Lung microvascular endothelial cell (primary cell): ENCODE results near the gene ZMYND10. TPM values are rescaled to one million over a fixed set of nuclear protein-coding genes. Genes with fewer than 3 reads are reported as not detected.

Source experiments
- DNase-seq, 2 donors: peaks; one replicate each; pipeline versions ENCODE4 v3.0.0 to v3.0.0-alpha.2; 2010; ENCODE audit warnings: low read depth in 2 of 2
- total RNA-seq: library from RNA; depleted of rRNA; stranded (reverse); fragments of >200 nt; gene quantifications from 2 replicates; pipeline ENCODE4 v1.2.1, GENCODE V29; 2014

The ZMYND10 gene
- total RNA-seq, 1 donor from 2014 or later = 0.20 TPM

DNA sequence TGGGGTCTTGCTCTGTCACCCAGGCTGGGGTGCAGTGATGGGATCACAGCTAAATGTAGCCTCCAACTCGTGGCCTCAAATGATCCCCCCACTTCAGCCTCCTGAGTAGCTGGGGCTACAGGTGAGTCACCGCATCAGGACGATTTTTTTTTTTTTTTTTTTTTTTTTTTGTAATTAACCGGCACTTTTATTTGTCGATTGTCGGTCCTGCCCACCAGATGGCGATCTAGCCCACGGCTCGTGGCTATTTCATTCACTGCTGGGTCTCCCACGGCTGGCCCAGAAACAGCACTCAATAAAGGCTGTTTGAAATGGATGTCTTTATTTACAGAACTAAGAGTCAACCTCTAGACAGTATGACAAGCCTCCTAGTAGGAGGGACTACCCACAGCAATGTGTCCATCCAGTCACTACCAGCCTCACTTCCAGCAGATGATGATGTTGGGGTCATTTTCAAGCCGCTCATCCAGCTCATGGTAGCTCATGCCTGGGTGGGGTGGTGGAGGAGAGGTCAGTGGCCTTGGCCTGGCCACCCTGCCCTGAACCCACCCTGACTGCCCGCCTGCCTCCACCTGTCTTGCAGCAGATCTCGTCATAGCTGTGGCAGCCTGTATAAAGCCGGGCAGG is 1.8 kb upstream of the ZMYND10 start:
- DNase-seq = peak; percentile 80 to 84

DNA sequence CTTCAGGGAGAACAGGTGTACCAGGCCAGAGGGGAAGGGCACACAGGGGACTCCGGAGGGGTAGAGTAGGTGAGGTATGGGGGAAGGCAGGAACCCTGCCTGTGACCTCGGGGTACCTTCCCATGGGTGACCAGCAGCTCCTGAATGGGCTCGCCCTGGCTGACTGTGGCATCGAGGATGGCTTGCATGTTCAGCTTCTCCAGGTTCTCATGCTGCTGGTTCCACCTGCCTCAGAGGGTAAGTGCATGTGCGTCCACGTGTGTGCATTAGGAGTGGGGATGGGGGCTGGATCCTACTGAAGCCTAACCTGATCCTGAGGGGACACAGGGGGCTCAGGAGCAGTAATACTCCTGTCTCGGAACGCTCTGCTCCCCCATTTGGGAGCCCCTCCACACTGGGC is 524 bp downstream of the ZMYND10 start:
- no peak for DNase-seq

- no peak for DNase-seq
These were observed 2.5 kb downstream of the ZMYND10 start for GRCh38 chr3:50342813-50343633.

- DNase-seq = no peak
These were observed 3.4 kb downstream of the ZMYND10 start for GRCh38 chr3:50341996-50342650.

DNA sequence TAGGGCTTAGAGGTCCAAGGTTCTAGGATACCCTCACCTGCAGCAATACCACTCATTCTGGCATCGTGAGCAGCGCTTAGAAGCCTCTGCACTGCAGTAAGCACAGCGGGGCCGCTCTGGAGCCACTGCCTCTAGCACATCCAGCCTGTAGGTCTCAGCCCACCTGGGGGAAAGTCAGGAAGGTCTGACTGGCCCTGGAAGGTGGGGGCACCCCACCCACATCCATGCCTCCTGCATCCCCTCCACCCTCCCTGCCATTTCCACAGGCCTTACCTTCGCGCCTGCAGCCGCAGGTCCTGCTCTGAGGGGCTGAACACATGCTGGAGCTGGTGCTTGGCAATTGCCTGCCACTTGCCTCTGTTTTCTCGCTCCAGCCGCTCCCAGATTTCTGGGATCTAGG is 4.0 kb downstream of the ZMYND10 start:
- no peak for DNase-seq

GRCh38 chr3:50340448-50341329 is 4.8 kb downstream of the ZMYND10 start, which contains the start of gene RASSF1:
RASSF1 (minus strand) TSS chr3:50340836; CDS start chr3:50340805, 31 bp downstream.
- DNase-seq = peak in 1 of 2 donors; percentile 43

- no peak for DNase-seq
These were observed 5.4 kb downstream of the ZMYND10 start for GRCh38 chr3:50340147-50340447.

DNA sequence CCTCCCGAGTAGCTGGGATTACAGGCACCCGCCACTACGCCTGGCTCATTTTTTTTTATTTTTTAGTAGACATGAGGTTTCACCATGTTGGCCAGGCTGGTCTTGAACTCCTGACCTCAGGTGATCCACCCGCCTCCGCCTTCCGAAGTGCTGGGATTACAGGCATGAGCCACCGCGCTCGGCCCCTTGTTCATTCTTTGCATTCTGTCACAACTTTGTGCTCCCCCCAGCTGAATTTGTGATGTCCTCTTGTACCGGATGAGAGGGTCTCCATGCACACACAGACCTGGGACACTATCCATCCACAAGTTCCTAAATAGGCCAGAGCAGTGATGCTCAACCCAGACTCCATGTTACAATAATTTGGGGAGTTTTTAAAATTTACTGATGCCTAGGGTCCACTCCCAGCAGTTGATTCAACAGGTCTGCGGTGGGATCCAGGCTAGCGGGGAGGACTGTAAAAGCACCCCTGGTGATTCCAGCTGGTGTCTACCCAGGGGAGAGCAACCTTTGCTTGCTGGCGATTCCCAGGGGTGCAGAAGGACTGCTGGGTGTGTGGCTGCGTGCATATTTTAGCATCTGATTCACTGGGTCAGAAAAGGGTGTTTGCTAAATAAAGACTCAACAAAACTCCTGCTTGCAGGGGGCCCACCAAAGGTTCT is 5.9 kb downstream of the ZMYND10 start:
- no peak for DNase-seq

GRCh38 chr3:50338965-50339364 is 6.6 kb downstream of the ZMYND10 start:
- no peak for DNase-seq

DNA sequence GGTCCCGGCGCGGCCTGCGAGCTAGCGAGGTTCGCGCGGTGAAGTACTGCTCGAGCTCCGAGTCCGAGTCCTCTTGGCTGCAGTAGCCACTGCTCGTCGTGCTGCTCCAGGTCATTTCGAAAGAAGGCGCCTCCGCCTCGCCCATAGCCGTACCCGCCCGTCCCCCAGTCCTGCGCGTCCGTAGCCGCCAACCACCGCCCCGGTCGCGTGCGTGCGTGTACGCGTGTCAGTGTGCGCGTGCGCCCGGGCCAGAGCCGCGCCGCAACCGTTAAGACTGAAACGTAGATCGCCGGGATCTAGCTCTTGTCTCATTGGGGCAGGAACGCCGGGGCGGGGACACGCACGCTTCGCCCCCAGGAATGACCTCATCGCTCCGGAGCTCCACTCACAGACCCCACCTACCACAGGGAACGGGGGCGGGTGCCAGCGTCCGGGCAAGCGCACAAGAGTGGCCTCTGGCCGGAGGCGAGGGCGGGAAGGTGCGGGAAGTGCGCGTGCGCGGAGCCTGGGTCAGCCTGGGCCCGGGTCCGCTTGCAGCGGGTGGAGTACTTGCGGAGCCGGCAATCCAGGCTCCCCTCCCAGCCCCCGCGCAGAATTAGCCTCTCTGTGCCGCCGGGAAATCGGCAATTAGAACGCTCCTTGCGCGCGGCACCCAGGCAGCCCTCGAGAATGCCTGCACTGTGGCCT is 8.2 kb downstream of the ZMYND10 start:
- DNase-seq = peak; percentile 100

DNA sequence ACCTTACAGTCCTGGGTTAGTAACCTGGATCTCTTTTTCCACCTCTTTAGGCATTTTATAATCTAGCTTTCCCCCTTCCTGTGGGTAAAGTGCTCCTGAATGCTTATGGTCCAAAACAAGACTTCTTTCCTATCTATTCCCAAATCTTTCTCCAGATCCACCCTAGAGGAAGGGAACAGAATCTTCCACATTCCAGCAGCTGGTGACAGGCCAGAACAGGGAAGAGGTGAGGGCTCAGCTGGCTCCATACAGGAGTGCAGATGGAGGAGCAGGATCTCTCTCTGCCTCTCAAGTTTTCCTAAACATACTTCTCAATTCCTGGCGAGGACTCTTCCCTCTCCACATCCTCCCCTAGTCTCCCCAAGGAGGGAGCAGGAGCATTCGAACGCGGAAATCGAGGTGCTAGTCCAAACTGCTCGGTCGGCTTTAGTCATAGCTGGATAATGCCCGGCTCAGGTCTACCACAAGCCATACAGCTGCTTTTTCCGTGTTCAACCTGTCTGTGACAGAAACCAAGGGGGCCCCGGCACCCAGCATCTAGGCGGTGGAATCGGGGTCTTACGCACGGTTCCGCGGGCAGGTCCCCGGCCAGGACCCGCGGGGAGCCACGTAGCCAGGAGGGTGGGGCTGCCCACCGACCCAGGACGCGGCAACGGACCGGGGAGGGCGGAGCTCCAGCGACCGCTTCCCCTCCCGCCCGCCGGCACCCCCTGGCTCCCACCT is 8.9 kb downstream of the ZMYND10 start:
- DNase-seq = no peak

GRCh38 chr3:50334339-50335075 is 11.0 kb downstream of the ZMYND10 start:
- peak; percentile 66 to 82 for DNase-seq

GRCh38 chr3:50333744-50334328 is 11.7 kb downstream of the ZMYND10 start:
- DNase-seq = peak; percentile 63 to 97

- DNase-seq = no peak
These were observed 14.1 kb downstream of the ZMYND10 start for GRCh38 chr3:50331364-50331907.

DNA sequence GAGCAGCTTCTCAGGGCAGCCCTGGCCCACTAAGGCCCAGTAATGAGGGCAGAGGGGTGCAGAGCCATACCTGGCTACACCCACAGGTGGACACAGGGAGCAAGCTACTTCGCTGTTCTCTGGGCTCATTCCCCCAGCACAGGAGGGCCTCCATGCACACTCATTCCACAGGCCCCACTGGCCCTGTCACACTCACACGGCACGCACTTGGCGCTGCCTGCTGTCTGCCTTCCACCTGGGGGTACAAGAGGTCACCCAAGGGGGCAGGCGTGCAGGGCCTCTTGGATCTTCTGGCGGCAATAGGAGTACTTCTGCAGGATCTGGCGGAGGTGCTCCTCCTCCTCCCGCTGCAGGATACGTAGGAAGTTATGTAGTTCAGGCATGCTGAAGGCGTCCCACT is 15.2 kb downstream of the ZMYND10 start:
- DNase-seq = no peak

- DNase-seq = peak; percentile 98
These were observed 17.4 kb downstream of the ZMYND10 start, which contains the start of gene TUSC2 for GRCh38 chr3:50327943-50328691. TUSC2 (minus strand) TSS chr3:50328223; CDS start chr3:50328099, 124 bp downstream.

GRCh38 chr3:50327129-50327528 is 18.4 kb downstream of the ZMYND10 start:
- DNase-seq = no peak

DNA sequence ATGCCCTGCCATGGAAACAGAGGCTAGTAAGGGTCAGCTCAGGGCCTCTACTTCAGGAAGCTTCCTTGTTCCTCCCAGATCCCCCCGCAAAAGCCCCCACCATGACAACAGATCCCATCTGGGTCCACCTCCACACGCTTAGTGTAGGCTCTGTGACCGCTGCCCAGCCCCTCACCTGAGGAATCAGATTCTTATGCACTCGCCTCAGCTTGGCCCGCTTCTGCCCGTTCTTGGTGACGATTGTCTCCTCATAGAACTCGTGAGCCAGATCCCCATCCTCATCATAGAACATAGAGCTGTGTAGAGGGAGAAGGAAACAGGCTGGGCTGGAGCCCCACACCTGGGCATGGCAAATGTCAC is 19.4 kb downstream of the ZMYND10 start:
- DNase-seq = no peak
